ENCODE measurements around the gene FCSK.

FCSK gene

DNA sequence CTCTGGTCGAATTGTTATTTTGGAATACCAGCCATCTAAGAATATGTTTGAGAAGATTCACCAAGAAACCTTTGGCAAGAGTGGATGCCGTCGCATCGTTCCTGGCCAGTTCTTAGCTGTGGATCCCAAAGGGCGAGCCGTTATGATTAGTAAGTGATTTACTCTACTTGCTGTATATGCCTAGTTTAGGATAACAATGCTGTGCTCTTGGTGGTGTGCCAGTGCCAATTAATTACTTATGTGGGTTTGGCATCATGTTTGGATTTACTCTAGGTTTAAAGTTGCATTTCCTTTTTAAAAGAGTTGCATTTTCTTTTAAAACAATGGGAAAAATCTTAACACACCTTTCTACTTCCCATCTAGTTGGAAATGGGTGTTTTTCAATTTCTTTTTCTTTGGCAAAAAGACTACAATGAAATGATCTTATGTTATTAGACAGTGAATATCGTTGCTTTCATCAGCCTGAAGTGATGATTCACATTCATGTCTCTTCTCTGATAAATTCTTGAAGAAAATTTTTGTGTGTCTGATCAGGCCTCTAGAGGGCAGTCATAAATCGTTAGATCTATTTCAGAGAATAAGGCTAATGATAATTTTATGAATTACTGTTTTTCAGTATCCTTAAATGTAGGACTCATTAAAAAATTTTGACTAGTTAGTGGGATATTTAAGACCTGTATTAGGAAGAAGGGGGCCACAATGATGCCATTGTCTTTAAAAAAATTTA is 74.8 kb downstream of the FCSK start:
- no peak for DNase-seq
